ENCODE measurements around the gene KRTAP5-7. TPM values are rescaled to one million over a fixed set of nuclear protein-coding genes. Genes with fewer than 3 reads are reported as not detected.
"Not testable (repeated sequence)": the region's sequence is repeated elsewhere in the genome, so short reads cannot be mapped to it uniquely, and the experiment has no call there.

The KRTAP5-7 gene
- total RNA-seq, 1 donor from 2014 or later, result not detected

GRCh38 chr11:71530602-71531001, 3.5 kb downstream of the KRTAP5-7 start:
- intact Hi-C loops (cut with DNase I), result no loop called here
- H3K27ac ChIP-seq, result no peak overlapping the region

GRCh38 chr11:71532036-71532610, 5.1 kb downstream of the KRTAP5-7 start:
- DNase-seq (no peak), ATAC-seq (no peak)
- Histone ChIP-seq H3K36me3 (no peaks in the 10 kb centered on the region), H3K4me1 (no peaks in the 10 kb centered on the region), H3K9me3 (no peaks in the 10 kb centered on the region), H3K4me3 (no peak overlapping the region), H3K27ac (no peak overlapping the region), H3K27me3 (ENCODE audit: low read depth) (no peaks in the 10 kb centered on the region)
- TF ChIP-seq CTCF (IDR thresholded peaks at IDR 0.05), result no peak
- intact Hi-C loops (cut with DNase I), result no loop called here

More at GRCh38 chr11:71530602-71531001, 3.5 kb downstream of the KRTAP5-7 start:
- H3K9me3 ChIP-seq, result no peaks in the 10 kb centered on the region
- no peaks in the 10 kb centered on the region for H3K4me1 ChIP-seq
- DNase-seq (no peak), ATAC-seq (no peak)
- no peak overlapping the region for H3K4me3 ChIP-seq
- H3K27me3 ChIP-seq (ENCODE audit: low read depth), result no peaks in the 10 kb centered on the region
- TF ChIP-seq CTCF (IDR thresholded peaks at IDR 0.05), result no peak
- no peaks in the 10 kb centered on the region for H3K36me3 ChIP-seq

- DNase-seq; H3K9me3 ChIP-seq; H3K4me1 ChIP-seq; intact Hi-C loops (cut with DNase I); ATAC-seq; H3K27me3 ChIP-seq (ENCODE audit: low read depth); H3K4me3 ChIP-seq; H3K36me3 ChIP-seq; H3K27ac ChIP-seq: not testable (repeated sequence)
These were observed 7.9 kb downstream of the KRTAP5-7 start for GRCh38 chr11:71534711-71535608.

GRCh38 chr11:71535825-71536224, 8.8 kb downstream of the KRTAP5-7 start:
- intact Hi-C loops (cut with DNase I), result no loop called here
- H3K27ac ChIP-seq, result no peak overlapping the region
- no peaks in the 10 kb centered on the region for H3K36me3 ChIP-seq
- H3K27me3 ChIP-seq (ENCODE audit: low read depth), result no peaks in the 10 kb centered on the region
- DNase-seq (no peak), ATAC-seq (no peak)
- H3K4me3 ChIP-seq, result no peak overlapping the region
- no peak for TF ChIP-seq CTCF (IDR thresholded peaks at IDR 0.05)
- no peaks in the 10 kb centered on the region for H3K4me1 ChIP-seq
- H3K9me3 ChIP-seq, result no peaks in the 10 kb centered on the region

GRCh38 chr11:71537537-71537936, 10.5 kb downstream of the KRTAP5-7 start:
- Histone ChIP-seq H3K27ac (no peak overlapping the region), H3K27me3 (ENCODE audit: low read depth) (no peaks in the 10 kb centered on the region), H3K4me1 (no peaks in the 10 kb centered on the region), H3K36me3 (no peaks in the 10 kb centered on the region), H3K9me3 (no peaks in the 10 kb centered on the region), H3K4me3 (no peak overlapping the region)
- TF ChIP-seq CTCF (IDR thresholded peaks at IDR 0.05), result no peak
- no peak for DNase-seq
- ATAC-seq, result no peak
- intact Hi-C loops (cut with DNase I), result no loop called here

GRCh38 chr11:71537977-71538665, 11.1 kb downstream of the KRTAP5-7 start, which contains the start of gene KRTAP5-8:
Gene KRTAP5-8 (plus strand): TSS chr11:71538025. CDS start chr11:71538056, 31 bp downstream.
- H3K4me3 ChIP-seq; H3K27me3 ChIP-seq (ENCODE audit: low read depth); H3K4me1 ChIP-seq; H3K9me3 ChIP-seq; intact Hi-C loops (cut with DNase I); H3K36me3 ChIP-seq; DNase-seq; H3K27ac ChIP-seq; ATAC-seq: not testable (repeated sequence)
